Measurements from ENCODE around the gene BTN3A1.

DNA sequence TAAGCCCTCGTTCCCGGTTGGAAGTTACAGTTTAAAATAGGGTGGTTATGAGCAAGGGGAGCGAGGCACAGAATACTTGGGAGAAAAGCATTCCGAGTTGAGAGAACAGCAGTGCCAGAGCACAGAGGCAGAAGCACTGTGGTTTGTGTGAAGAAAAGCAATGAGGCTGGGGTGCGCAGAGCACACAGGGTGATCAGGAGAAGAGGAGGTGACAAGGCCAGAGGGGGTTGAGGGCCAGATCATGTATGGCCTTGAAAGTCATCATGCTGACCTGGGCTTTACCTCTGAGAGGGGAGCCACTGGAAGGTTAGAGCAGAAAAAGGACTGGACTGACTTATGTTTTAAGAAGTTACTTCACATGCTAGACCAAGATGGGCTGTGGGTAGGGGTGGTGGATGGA lies 40.5 kb upstream of the BTN3A1 start:
- no peak for TF ChIP-seq SRF (IDR thresholded peaks at IDR 0.05; ENCODE audit: low read depth in 2 of 2, low read length in 2 of 2)
- no peak for TF ChIP-seq ZBTB33 (IDR thresholded peaks at IDR 0.05)
- no peak for TF ChIP-seq RAD21 (IDR thresholded peaks at IDR 0.05; ENCODE audit: insufficient read depth, low read depth, low read length)
